IMR-90 (cell line): ENCODE measurements around the gene TP73. TPM values are rescaled to one million over a fixed set of nuclear protein-coding genes. Genes with fewer than 3 reads are reported as not detected.

ENCODE experiments used
- ATAC-seq: fragments of 200-7000 bp; cut with Tn5 transposase; 2 replicates; pipeline ENCODE4 v1.9.1; 2020; ENCODE audit warnings: low read depth, mild to moderate bottlenecking, moderate library complexity
- BruUV-seq: library from RNA; stranded (reverse); fragments of 400-500 nt; replicated peaks from 2 replicates; lab custom pipeline; 2021; lab: Mats Ljungman, UMichigan
- CTCF ChIA-PET: fragments of 300-600 bp; formaldehyde crosslinking; extraction: SDS; loops from one replicate; lab custom pipeline; 2021; ENCODE audit warnings: antibody characterized with exemption; lab: Yijun Ruan, JAX
- POLR2A ChIA-PET: fragments of 300-600 bp; sonication (Branson Sonifier 250); formaldehyde crosslinking; loops from one replicate; lab custom pipeline; 2022; ENCODE audit warnings: antibody characterized with exemption; ENCODE audit not compliant: unreplicated experiment; lab: Charles Lee
- DNase-seq: peaks from one replicate; pipeline ENCODE4 v3.0.0; 2013
- H2AFZ ChIP-seq: replicated peaks from 2 replicates; pipeline ENCODE3; 2013; ENCODE audit warnings: low read length, mild to moderate bottlenecking; ENCODE audit not compliant: poor library complexity
- H2AK5ac ChIP-seq: 2 replicates; pipeline ENCODE4 v1.6.1; 2013; ENCODE audit warnings: low read depth, low read length, inconsistent platforms
- H2AK9ac ChIP-seq: replicated peaks from 2 replicates; pipeline ENCODE3; 2013; ENCODE audit warnings: mild to moderate bottlenecking, low read depth, low read length, moderate library complexity; ENCODE audit not compliant: poor library complexity
- H2BK120ac ChIP-seq: 2 replicates; pipeline ENCODE4 v1.6.1; 2013; ENCODE audit warnings: low read depth, low read length, inconsistent platforms
- H2BK15ac ChIP-seq: 3 replicates; pipeline ENCODE4 v1.6.1; 2013; ENCODE audit warnings: low read depth, low read length, inconsistent platforms
- H2BK20ac ChIP-seq: 2 replicates; pipeline ENCODE4 v1.6.1; 2013; ENCODE audit warnings: low read depth, mild to moderate bottlenecking, inconsistent platforms, low read length, moderate library complexity
- H2BK5ac ChIP-seq: 2 replicates; pipeline ENCODE4 v1.6.1; 2013; ENCODE audit warnings: mild to moderate bottlenecking, low read depth, low read length, inconsistent platforms; ENCODE audit not compliant: poor library complexity, severe bottlenecking
- H3K14ac ChIP-seq: replicated peaks from 2 replicates; pipeline ENCODE4 v1.6.1; 2013; ENCODE audit warnings: low read depth, low read length, inconsistent platforms
- H3K18ac ChIP-seq: 2 replicates; pipeline ENCODE4 v1.6.1; 2013; ENCODE audit warnings: low read depth, low read length, control low read depth
- H3K23ac ChIP-seq: 2 replicates; pipeline ENCODE4 v1.6.1; 2013; ENCODE audit warnings: low read depth, low read length, inconsistent platforms
- H3K27ac ChIP-seq: 2 replicates; pipeline ENCODE4 v1.5.1; 2013; ENCODE audit warnings: mild to moderate bottlenecking, control low read depth, low read length; ENCODE audit not compliant: insufficient read depth
- H3K27me3 ChIP-seq: 2 replicates; pipeline ENCODE4 v1.6.1; 2013; ENCODE audit warnings: low read length; ENCODE audit not compliant: control insufficient read depth, insufficient read depth
- H3K36me3 ChIP-seq: 2 replicates; pipeline ENCODE4 v1.6.1; 2013; ENCODE audit warnings: low read length, mixed read lengths; ENCODE audit not compliant: control insufficient read depth, insufficient read depth
- H3K4ac ChIP-seq: 2 replicates; pipeline ENCODE4 v1.6.1; 2013; ENCODE audit warnings: low read depth, low read length, inconsistent platforms
- H3K4me1 ChIP-seq: 2 replicates; pipeline ENCODE4 v1.6.1; 2013; ENCODE audit warnings: low read length, mixed read lengths; ENCODE audit not compliant: control insufficient read depth, insufficient read depth
- H3K4me2 ChIP-seq: 2 replicates; pipeline ENCODE4 v1.6.1; 2013; ENCODE audit warnings: low read depth, mild to moderate bottlenecking, control low read depth, low read length, moderate library complexity
- H3K4me3 ChIP-seq: 2 replicates; pipeline ENCODE4 v1.5.1; 2013; ENCODE audit warnings: low read depth, mild to moderate bottlenecking, control low read depth, low read length, moderate library complexity; ENCODE audit not compliant: insufficient read depth
- H3K56ac ChIP-seq: 2 replicates; pipeline ENCODE4 v1.6.1; 2013; ENCODE audit warnings: low read length, inconsistent platforms; ENCODE audit not compliant: insufficient read depth; ENCODE audit errors: extremely low read depth
- H3K79me1 ChIP-seq, 2 experiments: 2 replicates each; pipeline ENCODE4 v1.6.1; 2013; ENCODE audit warnings: low read length in 2 of 2, inconsistent platforms in 1 of 2, low read depth in 1 of 2
- H3K9ac ChIP-seq: 2 replicates; pipeline ENCODE4 v1.6.1; 2013; ENCODE audit warnings: low read depth, low read length, control low read depth
- H3K9me1 ChIP-seq: 2 replicates; pipeline ENCODE4 v1.6.1; 2013; ENCODE audit warnings: low read length, inconsistent platforms; ENCODE audit not compliant: insufficient read depth
- H3K9me3 ChIP-seq: 2 replicates; pipeline ENCODE4 v1.6.1; 2013; ENCODE audit warnings: low read length; ENCODE audit not compliant: control insufficient read depth, insufficient read depth
- H4K20me1 ChIP-seq: 2 replicates; pipeline ENCODE4 v1.6.1; 2013; ENCODE audit warnings: low read length, inconsistent platforms; ENCODE audit not compliant: insufficient read depth
- H4K5ac ChIP-seq: 2 replicates; pipeline ENCODE4 v1.6.1; 2013; ENCODE audit warnings: mild to moderate bottlenecking, low read depth, low read length, control low read depth
- H4K8ac ChIP-seq, 2 experiments: 2 replicates each; pipeline ENCODE4 v1.6.1; 2013; ENCODE audit warnings: low read depth in 2 of 2, low read length in 2 of 2, control low read depth in 1 of 2, inconsistent platforms in 1 of 2
- H4K91ac ChIP-seq: 2 replicates; pipeline ENCODE4 v1.6.1; 2013; ENCODE audit warnings: low read depth, low read length, inconsistent platforms; ENCODE audit not compliant: insufficient read depth
- BHLHE40 ChIP-seq: fragments of 150-350 bp; IDR thresholded peaks from 2 replicates; pipeline ENCODE4 v1.6.1; 2016; ENCODE audit warnings: mild to moderate bottlenecking, low read depth, low read length
- CEBPB ChIP-seq: IDR thresholded peaks from 2 replicates; pipeline ENCODE4 v1.6.1; 2012; ENCODE audit warnings: low read depth, low read length, improper control_type of control experiment
- CHD1 ChIP-seq: IDR thresholded peaks from 2 replicates; pipeline ENCODE4 v1.6.1; 2012; ENCODE audit warnings: low read depth, low read length, improper control_type of control experiment
- ELK1 ChIP-seq: fragments of 150-350 bp; IDR thresholded peaks from 2 replicates; pipeline ENCODE4 v1.6.1; 2016; ENCODE audit warnings: low read depth, mild to moderate bottlenecking, low read length, moderate library complexity, borderline replicate concordance
- FOS ChIP-seq: fragments of 150-350 bp; IDR thresholded peaks from 2 replicates; pipeline ENCODE4 v1.6.1; 2016; ENCODE audit warnings: low read depth, low read length
- MAFK ChIP-seq: IDR thresholded peaks from 2 replicates; pipeline ENCODE4 v1.6.1; 2012; ENCODE audit warnings: low read depth, low read length, improper control_type of control experiment
- MAZ ChIP-seq: IDR thresholded peaks from 2 replicates; pipeline ENCODE4 v1.6.1; 2012; ENCODE audit warnings: low read depth, mild to moderate bottlenecking, low read length, improper control_type of control experiment, moderate library complexity, borderline replicate concordance
- MXI1 ChIP-seq: IDR thresholded peaks from 2 replicates; pipeline ENCODE4 v1.6.1; 2012; ENCODE audit warnings: low read depth, mild to moderate bottlenecking, low read length, moderate library complexity, borderline replicate concordance
- NFE2L2 ChIP-seq: fragments of 150-350 bp; IDR thresholded peaks from 2 replicates; pipeline ENCODE4 v1.6.1; 2016; ENCODE audit warnings: low read depth, mild to moderate bottlenecking, low read length
- POLR2A ChIP-seq: IDR thresholded peaks from 2 replicates; pipeline ENCODE4 v1.6.1; 2012; ENCODE audit warnings: mild to moderate bottlenecking, low read depth, low read length
- RAD21 ChIP-seq: IDR thresholded peaks from 2 replicates; pipeline ENCODE4 v1.6.1; 2012; ENCODE audit warnings: low read length, improper control_type of control experiment
- RCOR1 ChIP-seq: IDR thresholded peaks from 2 replicates; pipeline ENCODE4 v1.6.1; 2012; ENCODE audit warnings: mild to moderate bottlenecking, low read length, improper control_type of control experiment; ENCODE audit not compliant: insufficient replicate concordance
- RFX5 ChIP-seq: IDR thresholded peaks from 2 replicates; pipeline ENCODE4 v1.8.0; 2012; ENCODE audit warnings: low read depth, mild to moderate bottlenecking, low read length, moderate library complexity
- SMC3 ChIP-seq: fragments of 150-350 bp; IDR thresholded peaks from 2 replicates; pipeline ENCODE4 v1.6.1; 2016; ENCODE audit warnings: low read depth, mild to moderate bottlenecking, antibody characterized with exemption, low read length, moderate library complexity
- WGBS, 2 experiments: methylation state at CpG; one replicate each; pipeline versions ENCODE4 v1.1.5 to v1.1.7; 2013; ENCODE audit warnings: missing lambda C conversion rate in 2 of 2; ENCODE audit not compliant: insufficient read length in 1 of 2; ENCODE audit errors: extremely low coverage in 2 of 2; 5-methylcytosine and 5-hydroxymethylcytosine counted together
- dilution Hi-C: fragments of 300-500 bp; cut with HindIII; formaldehyde crosslinking; loops from one replicate; pipeline ENCODE4 v1.14.3; 2018; ENCODE audit warnings: low sequenced_read_pairs; ENCODE audit not compliant: unreplicated experiment
- in situ Hi-C: fragments of 300-500 bp; cut with MboI; formaldehyde crosslinking; loops from 3 replicates; pipeline ENCODE4 v1.14.3; 2019; ENCODE audit warnings: low sequenced_read_pairs, inconsistent platforms, mixed read lengths
- intact Hi-C: fragments of 100-400 bp; cut with micrococcal nuclease; formaldehyde crosslinking; loops from 2 replicates; pipeline ENCODE4 v1.10.0; 2022
- polyA plus RNA-seq, 3 experiments: library from polyadenylated mRNA; depleted of rRNA; stranded (reverse); fragments of >200 nt; gene quantifications; 2 replicates each; pipeline ENCODE4 v1.2.3, GENCODE V29; 2012; ENCODE audit warnings: low replicate concordance in 1 of 3
- total RNA-seq: library from RNA; depleted of rRNA; stranded (reverse); fragments of >200 nt; gene quantifications from 2 replicates; pipeline ENCODE4 v1.2.3, GENCODE V29; 2012
- TF ChIP-seq, protein P1 (sequence below): conservative IDR thresholded peaks from 2 replicates; pipeline ENCODE4 v1.5.1; 2012; ENCODE audit warnings: mild to moderate bottlenecking, low read depth, low read length, improper control_type of control experiment

Gene TP73
- total and polyA plus RNA-seq, 2 of the 4 experiments (the other 2 are of a cell fraction) = not detected

DNA sequence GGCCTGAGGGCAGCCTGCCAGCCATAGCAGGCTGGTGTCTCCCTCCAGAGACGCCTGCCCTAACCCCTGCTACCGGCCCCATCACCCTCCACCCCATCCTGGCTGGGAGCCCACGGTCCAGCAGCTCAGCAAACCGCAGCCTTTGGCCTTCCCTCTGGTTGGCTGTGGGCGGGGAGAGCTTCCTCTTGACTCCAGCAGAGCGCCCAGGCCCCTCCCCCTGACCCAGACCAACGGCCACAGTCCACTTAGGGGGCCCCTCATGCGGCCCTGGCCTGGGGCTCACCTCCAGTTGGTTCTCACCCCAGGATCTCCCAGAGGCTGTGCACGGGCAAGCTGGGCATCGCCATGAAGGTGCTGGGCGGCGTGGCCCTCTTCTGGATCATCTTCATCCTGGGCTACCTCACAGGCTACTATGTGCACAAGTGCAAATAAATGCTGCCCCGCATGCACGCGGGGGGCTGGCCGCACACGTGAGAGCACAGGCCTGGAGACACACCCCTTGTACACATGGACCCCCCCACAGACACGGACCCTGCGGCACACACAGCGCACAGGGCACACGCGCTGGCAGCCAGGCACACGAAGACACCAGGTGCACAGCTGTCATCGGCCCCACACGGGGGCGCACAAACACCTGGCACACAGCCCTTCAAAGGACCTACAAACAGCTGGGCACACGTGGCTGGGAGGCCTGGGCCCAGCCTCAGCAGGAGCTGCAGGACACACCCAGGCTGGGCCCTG lies 123.3 kb downstream of the TP73 start:
- no peaks in the 10 kb centered on the region for H3K79me1 ChIP-seq
- WGBS, 2 experiments = 49% methylated on average over 7 of the region's 27 CpGs; no CpG with 5 or more reads in 1 of the 2 experiments
- no peak overlapping the region for H3K4ac ChIP-seq
- no peak overlapping the region for H3K14ac ChIP-seq
- H3K4me3 ChIP-seq = no peak overlapping the region
- in situ Hi-C loops (no loop called here), dilution Hi-C loops (no loop called here), intact Hi-C loops (no loop called here)
- no peak overlapping the region for H3K56ac ChIP-seq
- DNase-seq = peak; percentile 59
- ChIA-PET CTCF (interaction anchor here (1.2 kb wide), 1 partner anchor 80 kb away, joined by 3 read pairs; no protein-coding TSS in a partner anchor), POLR2A (no interaction called here)
- peak overlapping the region; percentile 55; the same call in 1 of the 2 replicates for H3K4me2 ChIP-seq
- H4K91ac ChIP-seq = no peak overlapping the region
- peak; percentile 59 for ATAC-seq
- no peak overlapping the region for H2BK5ac ChIP-seq
- no peaks in the 10 kb centered on the region for H3K27me3 ChIP-seq
- H3K36me3 ChIP-seq = peaks cover 16% of the 10 kb centered on the region
- H4K8ac ChIP-seq = peak overlapping the region; percentile 37 to 74; a peak in 3 of 4 replicates
- 0 out of 2 replicates have a peak overlapping the region, but pooled peaks have one; percentile 16 for H4K5ac ChIP-seq
- H2BK20ac ChIP-seq = no peak overlapping the region
- no peak overlapping the region for H3K9ac ChIP-seq
- no peaks in the 10 kb centered on the region for H4K20me1 ChIP-seq
- no peaks in the 10 kb centered on the region for H3K9me3 ChIP-seq
- H2AFZ ChIP-seq = peak overlapping the region; percentile 89
- no peak overlapping the region for H3K27ac ChIP-seq
- peak overlapping the region; percentile 52 for H2AK9ac ChIP-seq
- H3K18ac ChIP-seq = no peak overlapping the region
- H2BK120ac ChIP-seq = no peak overlapping the region
- peaks cover 18% of the 10 kb centered on the region for H3K4me1 ChIP-seq
- H2AK5ac ChIP-seq = no peak overlapping the region
- peaks cover 4% of the 10 kb centered on the region; the same call in 1 of the 2 replicates for H3K9me1 ChIP-seq
- H2BK15ac ChIP-seq = no peak overlapping the region
- no peak overlapping the region for H3K23ac ChIP-seq
- BruUV-seq = no TSS peak
- no peak for TF ChIP-seq FOS
- no peak for TF ChIP-seq RCOR1
- no peak for TF ChIP-seq CHD1
- peak; percentile 12; the same call in 1 of the 2 replicates for TF ChIP-seq MAZ
- no peak for TF ChIP-seq MXI1
- TF ChIP-seq, protein P1, sequence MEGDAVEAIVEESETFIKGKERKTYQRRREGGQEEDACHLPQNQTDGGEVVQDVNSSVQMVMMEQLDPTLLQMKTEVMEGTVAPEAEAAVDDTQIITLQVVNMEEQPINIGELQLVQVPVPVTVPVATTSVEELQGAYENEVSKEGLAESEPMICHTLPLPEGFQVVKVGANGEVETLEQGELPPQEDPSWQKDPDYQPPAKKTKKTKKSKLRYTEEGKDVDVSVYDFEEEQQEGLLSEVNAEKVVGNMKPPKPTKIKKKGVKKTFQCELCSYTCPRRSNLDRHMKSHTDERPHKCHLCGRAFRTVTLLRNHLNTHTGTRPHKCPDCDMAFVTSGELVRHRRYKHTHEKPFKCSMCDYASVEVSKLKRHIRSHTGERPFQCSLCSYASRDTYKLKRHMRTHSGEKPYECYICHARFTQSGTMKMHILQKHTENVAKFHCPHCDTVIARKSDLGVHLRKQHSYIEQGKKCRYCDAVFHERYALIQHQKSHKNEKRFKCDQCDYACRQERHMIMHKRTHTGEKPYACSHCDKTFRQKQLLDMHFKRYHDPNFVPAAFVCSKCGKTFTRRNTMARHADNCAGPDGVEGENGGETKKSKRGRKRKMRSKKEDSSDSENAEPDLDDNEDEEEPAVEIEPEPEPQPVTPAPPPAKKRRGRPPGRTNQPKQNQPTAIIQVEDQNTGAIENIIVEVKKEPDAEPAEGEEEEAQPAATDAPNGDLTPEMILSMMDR = 0 out of 2 replicates have a peak, but pooled peaks have one; percentile 9
- TF ChIP-seq SMC3 = no peak
- no peak for TF ChIP-seq RFX5
- no peak for TF ChIP-seq RAD21
- no peak for TF ChIP-seq MAFK
- no peak for TF ChIP-seq NFE2L2
- TF ChIP-seq CEBPB = no peak
- TF ChIP-seq BHLHE40 = no peak
- TF ChIP-seq POLR2A = no peak
- no peak for TF ChIP-seq ELK1
